Measurements from ENCODE around the gene RBMS1. TPM values are rescaled to one million over a fixed set of nuclear protein-coding genes. Genes with fewer than 3 reads are reported as not detected.
A peak's percentile ranks its signal among the peaks of the same experiment; 100 is the strongest.

The RBMS1 gene
- total RNA-seq, 3 donors from 2014 or later = 9.7 to 58.3 (median 21.6) TPM

- H3K9me3 ChIP-seq = no peaks in the 10 kb centered on the region
- TF ChIP-seq, protein P1, sequence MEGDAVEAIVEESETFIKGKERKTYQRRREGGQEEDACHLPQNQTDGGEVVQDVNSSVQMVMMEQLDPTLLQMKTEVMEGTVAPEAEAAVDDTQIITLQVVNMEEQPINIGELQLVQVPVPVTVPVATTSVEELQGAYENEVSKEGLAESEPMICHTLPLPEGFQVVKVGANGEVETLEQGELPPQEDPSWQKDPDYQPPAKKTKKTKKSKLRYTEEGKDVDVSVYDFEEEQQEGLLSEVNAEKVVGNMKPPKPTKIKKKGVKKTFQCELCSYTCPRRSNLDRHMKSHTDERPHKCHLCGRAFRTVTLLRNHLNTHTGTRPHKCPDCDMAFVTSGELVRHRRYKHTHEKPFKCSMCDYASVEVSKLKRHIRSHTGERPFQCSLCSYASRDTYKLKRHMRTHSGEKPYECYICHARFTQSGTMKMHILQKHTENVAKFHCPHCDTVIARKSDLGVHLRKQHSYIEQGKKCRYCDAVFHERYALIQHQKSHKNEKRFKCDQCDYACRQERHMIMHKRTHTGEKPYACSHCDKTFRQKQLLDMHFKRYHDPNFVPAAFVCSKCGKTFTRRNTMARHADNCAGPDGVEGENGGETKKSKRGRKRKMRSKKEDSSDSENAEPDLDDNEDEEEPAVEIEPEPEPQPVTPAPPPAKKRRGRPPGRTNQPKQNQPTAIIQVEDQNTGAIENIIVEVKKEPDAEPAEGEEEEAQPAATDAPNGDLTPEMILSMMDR (IDR thresholded peaks at IDR 0.05) = no peak
- no peak for DNase-seq
- no peak overlapping the region for H3K4me3 ChIP-seq
- intact Hi-C loops (cut with DNase I, micrococcal nuclease) = no loop called here
- ATAC-seq = no peak
- H3K4me1 ChIP-seq (ENCODE audit: low read depth) = peaks cover 2% of the 10 kb centered on the region
- H3K36me3 ChIP-seq (ENCODE audit: low read depth) = no peaks in the 10 kb centered on the region
These were observed 229.3 kb downstream of the RBMS1 start for GRCh38 chr2:160264308-160264707.

GRCh38 chr2:160261732-160262131 is 231.9 kb downstream of the RBMS1 start:
- intact Hi-C loops (cut with DNase I, micrococcal nuclease) = no loop called here
- Histone ChIP-seq H3K4me1 (ENCODE audit: low read depth) (no peaks in the 10 kb centered on the region), H3K36me3 (ENCODE audit: low read depth) (no peaks in the 10 kb centered on the region), H3K4me3 (no peak overlapping the region), H3K9me3 (no peaks in the 10 kb centered on the region)
- TF ChIP-seq, protein P1 (IDR thresholded peaks at IDR 0.05) = no peak
- DNase-seq (no peak), ATAC-seq (no peak)

DNA sequence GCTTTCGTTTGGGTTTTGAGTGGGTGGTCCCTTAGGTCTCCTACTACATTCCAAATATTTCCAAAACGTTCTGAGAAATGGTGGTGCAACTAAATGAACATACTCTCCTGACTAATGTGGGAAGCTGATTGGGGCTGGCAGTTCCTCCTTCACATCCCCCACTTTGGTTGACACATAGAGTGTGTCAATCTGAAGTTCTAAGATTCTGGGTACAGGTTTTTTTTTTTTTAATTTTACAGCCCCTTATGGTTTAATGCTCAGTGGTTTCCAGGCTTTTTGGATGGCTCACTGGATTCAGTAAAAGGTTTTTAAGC is 235.2 kb downstream of the RBMS1 start:
- DNase-seq (no peak), ATAC-seq (no peak)
- Histone ChIP-seq H3K36me3 (ENCODE audit: low read depth) (no peaks in the 10 kb centered on the region), H3K4me3 (no peak overlapping the region), H3K9me3 (no peaks in the 10 kb centered on the region), H3K4me1 (ENCODE audit: low read depth) (no peaks in the 10 kb centered on the region)
- intact Hi-C loops (cut with DNase I, micrococcal nuclease) = no loop called here
- TF ChIP-seq, protein P1 (IDR thresholded peaks at IDR 0.05) = no peak

DNA sequence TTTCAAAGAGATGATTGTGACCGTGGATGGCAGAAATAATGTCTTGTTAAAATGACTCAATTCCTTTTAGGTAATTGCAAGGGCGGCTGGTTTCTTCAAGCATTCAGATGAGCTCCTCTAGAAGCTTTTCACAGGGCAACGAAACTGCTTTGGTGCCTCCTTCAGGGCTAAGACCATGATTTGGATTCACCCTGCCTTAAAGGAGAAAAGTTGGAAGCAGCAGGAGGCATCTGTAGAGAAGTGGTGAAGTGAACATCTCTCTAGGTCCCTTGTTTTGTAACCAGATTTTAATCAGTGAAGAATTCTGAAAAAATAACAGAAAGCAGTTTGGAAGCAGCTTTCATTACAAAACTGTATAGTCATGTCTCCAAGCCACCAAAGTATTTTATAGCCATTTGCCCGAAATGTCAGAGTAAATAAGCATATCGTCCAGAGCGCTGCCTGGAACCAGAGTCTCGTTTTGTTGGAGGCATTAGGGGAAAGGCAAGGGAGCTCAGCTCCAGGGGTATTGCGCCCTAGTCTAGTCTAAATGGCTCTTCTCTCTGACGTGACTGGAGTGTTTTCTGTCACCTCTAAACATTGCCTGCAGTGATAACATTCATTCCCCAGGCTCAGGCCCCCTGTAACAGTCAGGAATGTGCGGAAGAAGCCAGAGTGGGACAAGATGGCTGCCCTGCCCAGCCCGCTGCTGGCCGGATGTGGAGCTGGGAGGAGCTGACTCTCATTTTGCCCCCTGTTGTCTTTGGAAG is 235.7 kb downstream of the RBMS1 start:
- intact Hi-C loops (cut with DNase I, micrococcal nuclease) = no loop called here
- Histone ChIP-seq H3K9me3 (no peaks in the 10 kb centered on the region), H3K4me3 (no peak overlapping the region), H3K36me3 (ENCODE audit: low read depth) (no peaks in the 10 kb centered on the region), H3K4me1 (ENCODE audit: low read depth) (no peaks in the 10 kb centered on the region)
- ATAC-seq = no peak
- TF ChIP-seq, protein P1 (IDR thresholded peaks at IDR 0.05) = no peak
- no peak for DNase-seq

DNA sequence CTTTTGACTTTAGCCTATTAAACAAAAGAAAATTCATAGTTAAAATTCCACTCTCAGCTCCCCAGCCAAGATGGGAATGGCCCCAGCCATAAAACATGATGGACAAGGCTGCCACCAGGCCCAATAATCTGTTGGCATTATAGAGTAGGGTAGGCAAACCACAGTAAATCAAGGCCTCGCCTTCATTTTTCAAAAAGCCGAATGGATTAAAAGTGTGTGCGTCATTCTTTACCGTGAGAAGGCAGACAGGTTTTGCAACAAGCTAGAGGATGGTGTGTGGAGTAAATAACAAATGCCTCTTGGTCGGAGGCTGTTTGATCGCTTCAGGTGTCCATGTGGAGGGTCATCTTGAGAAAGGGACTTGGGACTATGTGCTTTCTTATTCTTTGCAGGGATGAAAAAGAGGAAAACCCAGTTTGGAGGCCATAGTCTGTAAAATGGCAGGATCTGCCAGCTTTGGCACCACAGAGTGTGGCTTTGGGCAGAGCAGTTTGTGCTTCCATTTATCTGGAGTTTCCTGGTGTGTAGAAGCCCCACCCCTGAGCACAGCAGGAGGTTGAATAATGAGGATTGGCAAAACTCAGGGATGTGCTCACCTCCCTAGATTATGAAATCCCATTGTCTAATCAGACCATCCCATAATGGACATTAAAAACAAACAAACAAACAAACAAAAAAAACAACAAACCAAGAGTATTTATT is 236.4 kb downstream of the RBMS1 start:
- intact Hi-C loops (cut with DNase I, micrococcal nuclease) = no loop called here
- peak; percentile 87 for ATAC-seq
- no peak overlapping the region for H3K4me3 ChIP-seq
- H3K36me3 ChIP-seq (ENCODE audit: low read depth) = no peaks in the 10 kb centered on the region
- TF ChIP-seq, protein P1 (IDR thresholded peaks at IDR 0.05) = no peak
- peak in 1 of 3 donors; percentile 55 for DNase-seq
- no peaks in the 10 kb centered on the region for H3K9me3 ChIP-seq
- H3K4me1 ChIP-seq (ENCODE audit: low read depth) = no peaks in the 10 kb centered on the region

Measured in mucosa of descending colon (tissue), 3 donors.